Gastroesophageal sphincter (tissue), 3 donors: Measurements from ENCODE around the gene COPS7A.

ENCODE experiments used
- CTCF ChIP-seq, 4 experiments: fragments of 200-600 bp in 2 of 4; fragments of 450-650 bp in 2 of 4; sonication (generic) in 1 of 4; IDR thresholded peaks; one replicate each; pipeline ENCODE4 v1.5.1; 2017 to 2019; ENCODE audit warnings: antibody characterized with exemption in 4 of 4, mild to moderate bottlenecking in 2 of 4, moderate library complexity in 2 of 4
- POLR2A ChIP-seq, 2 donors: fragments of 450-650 bp; IDR thresholded peaks; one replicate each; pipeline ENCODE4 v1.6.1; 2017; ENCODE audit warnings: antibody characterized with exemption in 2 of 2, mild to moderate bottlenecking in 2 of 2, moderate library complexity in 1 of 2
- POLR2AphosphoS5 ChIP-seq: sonication (generic); formaldehyde crosslinking; IDR thresholded peaks from one replicate; pipeline ENCODE4 v1.6.1; 2017; ENCODE audit warnings: antibody characterized with exemption

DNA sequence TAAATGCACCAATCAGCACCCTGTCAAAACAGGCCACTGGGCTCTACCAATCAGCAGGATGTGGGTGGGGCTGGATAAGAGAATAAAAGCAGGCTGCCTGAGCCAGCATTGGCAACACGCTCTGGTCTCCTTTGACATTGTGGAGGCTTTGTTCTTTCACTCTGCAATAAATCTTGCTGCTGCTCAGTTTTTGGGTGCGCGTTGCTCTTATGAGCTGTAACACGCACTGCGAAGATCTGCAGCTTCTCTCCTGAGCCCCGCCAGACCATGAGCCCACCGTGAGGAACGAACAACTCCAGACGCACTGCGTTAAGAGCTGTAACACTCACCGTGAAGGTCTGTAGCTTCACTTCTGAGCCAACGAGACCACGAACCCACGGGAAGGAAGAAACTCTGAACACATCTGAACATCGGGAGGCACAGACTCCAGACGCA is 14.9 kb upstream of the COPS7A start:
- TF ChIP-seq CTCF (IDR thresholded peaks at IDR 0.05) (no peak), POLR2AphosphoS5 (no peak), POLR2A (IDR thresholded peaks at IDR 0.05) (no peak)
